Pancreas (tissue), 10 donors: ENCODE results near the gene ADCY7. TPM values are rescaled to one million over a fixed set of nuclear protein-coding genes. Genes with fewer than 3 reads are reported as not detected.

ENCODE experiments used
- ATAC-seq, 4 donors: fragments of 200-7000 bp; cut with Tn5 transposase; one replicate each; pipeline versions ENCODE4 v1.8.0 to v1.9.1; 2020; ENCODE audit warnings: mild to moderate bottlenecking in 4 of 4, moderate library complexity in 4 of 4
- DNase-seq, 6 donors: peaks; one replicate each; pipeline ENCODE4 v3.0.0-alpha.2; 2020
- FAIRE-seq: peaks from 2 replicates; lab custom pipeline; 2012; peaks lifted over from hg19 to GRCh38; lab: Jason Lieb, UNC
- H3K27ac ChIP-seq, 4 donors: fragments of 200-600 bp; sonication (generic); 1 replicate in 3 of 4; 2 replicates in 1 of 4; pipeline versions ENCODE4 v1.5.0 to v1.8.0; 2020
- H3K27me3 ChIP-seq, 4 donors: fragments of 200-600 bp; one replicate each; pipeline ENCODE4 v1.8.0; 2021
- H3K36me3 ChIP-seq, 3 donors: fragments of 200-600 bp; sonication (generic) in 1 of 3; one replicate each; pipeline versions ENCODE4 v1.5.0 to v1.8.0; 2020 to 2021
- H3K4me1 ChIP-seq, 3 donors: fragments of 200-600 bp; one replicate each; pipeline ENCODE4 v1.8.0; 2021
- H3K4me3 ChIP-seq, 4 donors: fragments of 200-600 bp; sonication (generic) in 2 of 4; one replicate each; pipeline versions ENCODE4 v1.5.0 to v1.8.0; 2020 to 2021
- H3K9me3 ChIP-seq, 4 donors: fragments of 200-600 bp; one replicate each; pipeline ENCODE4 v1.8.0; 2021
- WGBS, 2 donors: extraction: QIAGEN DNeasy Blood & Tissue Kit; methylation state at CpG; one replicate each; pipeline ENCODE4 v1.1.7; 2013; 5-methylcytosine and 5-hydroxymethylcytosine counted together
- intact Hi-C, 3 donors: fragments of 100-400 bp; cut with DNase I; formaldehyde crosslinking; loops; one replicate each; pipeline versions ENCODE4 v1.11.1 to v1.14.2; 2022
- polyA plus RNA-seq, 2 donors: library from polyadenylated mRNA; stranded (reverse); fragments of 200-250 nt; gene quantifications; one replicate each; pipeline ENCODE4 v1.2.3, GENCODE V29; 2013
- total RNA-seq, 6 donors: library from RNA; stranded (reverse); fragmentation: NEBNext Ultra II Directional in 4 of 6; extraction: Animal tissue kit (Norgen Biotek cat#: 25700) in 4 of 6; gene quantifications; one replicate each; pipeline versions ENCODE4 v1.2.1 to v1.2.4, GENCODE V29; 2021 to 2023
- TF ChIP-seq, protein P1 (sequence below), 4 donors: fragments of 200-600 bp; sonication (generic) in 3 of 4; IDR thresholded peaks; one replicate each; pipeline versions ENCODE4 v1.5.0 to v1.8.0; 2021; ENCODE audit warnings: antibody characterized with exemption in 4 of 4
- donor health status: healthy with polysubstance abuse.
- donor health status: DM: no; HTN: no; CAD: no; lungs with moderate emphysema.
- donor health status: DM: no; HTN: no; CAD: no.
- donor health status: control.
- donor health status: control.
- donor health status: Bipolar disorder and iron deficiency.
- donor health status: DM: yes; HTN: yes; CAD: no.
- donor health status: DM: no; HTN: no; CAD: no.
- donor health status: DM: no; HTN: no; CAD: no.
- donor health status: DM: yes; HTN: yes; CAD: no.

ADCY7 gene
- total and polyA plus RNA-seq, 8 donors: 1.9 to 21.1 (median 4.3) TPM

- H3K4me3 ChIP-seq: no peak overlapping the region
- no peak for FAIRE-seq
- no peak overlapping the region for H3K27ac ChIP-seq
- 74 to 85% methylated on average over 4 of the region's 4 CpGs for WGBS, 2 donors
- DNase-seq: peak in 1 of 6 donors; percentile 16
- no peaks in the 10 kb centered on the region for H3K27me3 ChIP-seq
- intact Hi-C loops: no loop called here
- TF ChIP-seq, protein P1, sequence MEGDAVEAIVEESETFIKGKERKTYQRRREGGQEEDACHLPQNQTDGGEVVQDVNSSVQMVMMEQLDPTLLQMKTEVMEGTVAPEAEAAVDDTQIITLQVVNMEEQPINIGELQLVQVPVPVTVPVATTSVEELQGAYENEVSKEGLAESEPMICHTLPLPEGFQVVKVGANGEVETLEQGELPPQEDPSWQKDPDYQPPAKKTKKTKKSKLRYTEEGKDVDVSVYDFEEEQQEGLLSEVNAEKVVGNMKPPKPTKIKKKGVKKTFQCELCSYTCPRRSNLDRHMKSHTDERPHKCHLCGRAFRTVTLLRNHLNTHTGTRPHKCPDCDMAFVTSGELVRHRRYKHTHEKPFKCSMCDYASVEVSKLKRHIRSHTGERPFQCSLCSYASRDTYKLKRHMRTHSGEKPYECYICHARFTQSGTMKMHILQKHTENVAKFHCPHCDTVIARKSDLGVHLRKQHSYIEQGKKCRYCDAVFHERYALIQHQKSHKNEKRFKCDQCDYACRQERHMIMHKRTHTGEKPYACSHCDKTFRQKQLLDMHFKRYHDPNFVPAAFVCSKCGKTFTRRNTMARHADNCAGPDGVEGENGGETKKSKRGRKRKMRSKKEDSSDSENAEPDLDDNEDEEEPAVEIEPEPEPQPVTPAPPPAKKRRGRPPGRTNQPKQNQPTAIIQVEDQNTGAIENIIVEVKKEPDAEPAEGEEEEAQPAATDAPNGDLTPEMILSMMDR (IDR thresholded peaks at IDR 0.05): no peak
- H3K4me1 ChIP-seq: no peaks in the 10 kb centered on the region
- no peaks in the 10 kb centered on the region for H3K36me3 ChIP-seq
- no peaks in the 10 kb centered on the region for H3K9me3 ChIP-seq
- no peak for ATAC-seq
Measured at GRCh38 chr16:50294955-50295354, 28.6 kb downstream of the ADCY7 start.

DNA sequence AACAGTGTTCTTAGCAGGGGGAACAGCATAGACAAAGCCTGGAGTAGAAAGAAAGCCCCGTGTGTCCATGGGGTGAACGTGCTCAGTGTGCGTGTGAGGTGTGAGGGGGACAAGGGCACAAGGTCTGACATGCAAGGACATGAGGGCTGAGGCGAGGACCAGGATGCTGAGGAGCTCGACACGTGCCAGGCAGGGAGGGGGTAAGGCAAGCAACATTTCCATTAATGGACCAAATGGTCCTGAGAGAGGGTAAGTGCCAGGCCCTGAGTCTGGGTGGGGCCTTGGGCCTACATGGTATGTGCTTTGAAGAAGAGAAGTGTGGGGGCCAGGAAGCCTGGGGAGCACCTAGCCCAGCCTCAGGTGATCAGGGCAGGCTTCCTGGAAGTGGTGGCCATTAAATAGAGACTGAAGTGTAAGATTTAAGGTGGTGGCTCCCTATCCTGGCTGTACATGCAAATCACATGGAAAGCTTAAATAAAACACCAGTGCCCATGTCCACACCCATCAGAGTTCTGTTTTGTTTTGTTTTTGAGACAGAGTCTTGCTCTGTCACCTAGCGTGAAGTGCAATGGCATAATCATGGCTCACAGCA lies 29.3 kb downstream of the ADCY7 start:
- Histone ChIP-seq H3K4me1 (no peaks in the 10 kb centered on the region), H3K27me3 (no peaks in the 10 kb centered on the region), H3K9me3 (no peaks in the 10 kb centered on the region), H3K27ac (no peak overlapping the region), H3K36me3 (no peaks in the 10 kb centered on the region), H3K4me3 (no peak overlapping the region)
- WGBS, 2 donors: 94 to 99% methylated on average over 7 of the region's 7 CpGs
- intact Hi-C loops: no loop called here
- DNase-seq: peak in 1 of 6 donors; percentile 40
- FAIRE-seq: no peak
- TF ChIP-seq, protein P1 (IDR thresholded peaks at IDR 0.05): no peak
- ATAC-seq: no peak

DNA sequence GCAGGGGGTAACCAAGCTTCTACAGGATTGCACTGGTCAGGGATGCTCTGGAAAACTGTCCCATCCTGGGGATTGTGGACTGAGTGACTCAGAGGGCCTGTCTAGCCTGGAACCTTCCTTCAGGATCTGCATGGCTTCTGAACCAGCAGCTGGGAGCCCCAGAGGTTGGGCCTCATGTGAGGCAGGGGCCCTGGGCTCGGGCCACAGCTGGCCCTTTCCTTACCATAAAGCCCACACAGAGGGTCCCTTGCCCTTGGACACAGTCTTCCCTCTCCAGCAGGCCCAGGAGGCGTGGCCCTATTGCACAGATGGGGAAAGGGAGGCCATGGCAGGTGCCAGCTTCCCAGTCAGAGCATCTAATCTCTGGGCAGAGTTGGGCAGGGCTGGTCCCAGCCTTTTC lies 30.5 kb downstream of the ADCY7 start:
- Histone ChIP-seq H3K9me3 (no peaks in the 10 kb centered on the region), H3K27me3 (no peaks in the 10 kb centered on the region), H3K4me1 (no peaks in the 10 kb centered on the region), H3K36me3 (no peaks in the 10 kb centered on the region), H3K4me3 (no peak overlapping the region), H3K27ac (no peak overlapping the region)
- TF ChIP-seq, protein P1 (IDR thresholded peaks at IDR 0.05): no peak
- ATAC-seq (no peak), FAIRE-seq (no peak), DNase-seq (peak in 2 of 6 donors; percentile 25 to 39)
- WGBS, 2 donors: 80 to 96% methylated on average over 2 of the region's 2 CpGs
- intact Hi-C loops: no loop called here

DNA sequence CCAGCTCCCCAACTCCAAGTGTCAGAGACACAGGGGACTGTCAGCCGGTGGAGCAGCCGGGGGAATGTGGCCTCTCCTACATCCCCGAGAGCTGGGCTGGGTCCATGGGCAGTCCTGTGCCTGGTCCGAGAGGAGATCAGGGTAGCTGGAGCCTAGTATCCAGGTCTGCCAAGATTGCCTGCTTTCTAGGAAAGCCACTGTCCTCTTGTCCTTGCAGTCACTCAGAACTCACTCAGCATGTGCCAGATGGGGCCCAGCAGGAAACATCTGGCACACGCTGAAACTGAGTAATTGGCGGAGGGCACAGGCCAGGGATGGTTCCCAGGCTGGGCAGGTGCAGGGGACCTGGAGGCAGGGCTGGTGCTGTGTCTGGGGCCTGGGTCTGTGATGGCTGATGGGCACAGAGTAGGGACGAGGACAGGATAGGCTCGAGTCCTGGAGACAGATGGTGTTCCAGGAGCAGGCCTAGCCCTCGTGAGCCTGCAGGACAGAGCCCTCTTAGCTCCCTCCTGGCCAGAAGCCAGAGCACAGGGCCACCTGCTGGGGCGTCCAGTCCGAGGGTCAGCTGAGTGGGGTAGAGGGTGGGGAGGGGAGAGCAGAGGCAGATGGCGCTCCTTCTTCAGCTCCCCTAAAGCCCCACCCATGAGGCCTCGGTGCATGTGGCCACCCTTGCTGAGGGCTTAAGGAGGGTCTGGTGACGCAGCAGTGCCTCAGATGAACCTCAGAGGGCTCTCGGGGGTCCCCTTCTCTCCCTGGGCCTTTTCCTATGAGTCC lies 31.1 kb downstream of the ADCY7 start:
- Histone ChIP-seq H3K4me1 (no peaks in the 10 kb centered on the region), H3K4me3 (no peak overlapping the region), H3K27me3 (no peaks in the 10 kb centered on the region), H3K36me3 (no peaks in the 10 kb centered on the region), H3K27ac (no peak overlapping the region), H3K9me3 (no peaks in the 10 kb centered on the region)
- no peak for FAIRE-seq
- DNase-seq: peak in 2 of 6 donors; percentile 47 to 66
- peak in 1 of 4 donors; percentile 9 for ATAC-seq
- TF ChIP-seq, protein P1 (IDR thresholded peaks at IDR 0.05): no peak
- 77 to 80% methylated on average over 13 to 15 of the region's 15 CpGs for WGBS, 2 donors
- intact Hi-C loops: no loop called here

- intact Hi-C loops: no loop called here
Measured at GRCh38 chr16:50298075-50298460, 31.7 kb downstream of the ADCY7 start.

More at GRCh38 chr16:50298075-50298460, 31.7 kb downstream of the ADCY7 start:
- DNase-seq (peak in 2 of 6 donors; percentile 3 to 46), FAIRE-seq (no peak), ATAC-seq (no peak)
- no peaks in the 10 kb centered on the region for H3K36me3 ChIP-seq
- no peak overlapping the region for H3K4me3 ChIP-seq
- 80 to 86% methylated on average over 7 of the region's 7 CpGs for WGBS, 2 donors
- no peaks in the 10 kb centered on the region for H3K9me3 ChIP-seq
- no peaks in the 10 kb centered on the region for H3K27me3 ChIP-seq
- no peak overlapping the region for H3K27ac ChIP-seq
- TF ChIP-seq, protein P1 (IDR thresholded peaks at IDR 0.05): no peak
- H3K4me1 ChIP-seq: no peaks in the 10 kb centered on the region
